ENCODE results near the gene NQO1.
A peak's percentile ranks its signal among the peaks of the same experiment; 100 is the strongest.
"Not testable (repeated sequence)": the region's sequence is repeated elsewhere in the genome, so short reads cannot be mapped to it uniquely, and the experiment has no call there.

NQO1 gene

GRCh38 chr16:69741951-69742904, 15.9 kb upstream of the NQO1 start:
- H3K4me3 ChIP-seq (ENCODE audit: low read depth, low read length): no peak overlapping the region
- no peak for TF ChIP-seq CTCF (IDR thresholded peaks at IDR 0.05; ENCODE audit: low read depth, low read length)

GRCh38 chr16:69741519-69741918, 15.2 kb upstream of the NQO1 start:
- H3K4me3 ChIP-seq (ENCODE audit: low read depth, low read length): no peak overlapping the region
- TF ChIP-seq CTCF (IDR thresholded peaks at IDR 0.05; ENCODE audit: low read depth, low read length): no peak

GRCh38 chr16:69732101-69732500, 5.7 kb upstream of the NQO1 start:
- no peak overlapping the region for H3K4me3 ChIP-seq (ENCODE audit: low read depth, low read length)
- no peak for TF ChIP-seq CTCF (IDR thresholded peaks at IDR 0.05; ENCODE audit: low read depth, low read length)

- not testable (repeated sequence) for H3K4me3 ChIP-seq (ENCODE audit: low read depth, low read length)
Observed at GRCh38 chr16:69731280-69731679, 4.9 kb upstream of the NQO1 start.

- not testable (repeated sequence) for H3K4me3 ChIP-seq (ENCODE audit: low read depth, low read length)
Observed at GRCh38 chr16:69729030-69729429, 2.7 kb upstream of the NQO1 start.

GRCh38 chr16:69727916-69728270, 1.5 kb upstream of the NQO1 start:
- TF ChIP-seq CTCF (IDR thresholded peaks at IDR 0.05; ENCODE audit: low read depth, low read length): no peak
- H3K4me3 ChIP-seq (ENCODE audit: low read depth, low read length): peak overlapping the region; percentile 79; the same call in 1 of the 2 replicates

- TF ChIP-seq CTCF (IDR thresholded peaks at IDR 0.05; ENCODE audit: low read depth, low read length): no peak
- peak overlapping the region; percentile 79 for H3K4me3 ChIP-seq (ENCODE audit: low read depth, low read length)
Observed at GRCh38 chr16:69725480-69726312, 664 bp downstream of the NQO1 start.

- peak overlapping the region; percentile 79 for H3K4me3 ChIP-seq (ENCODE audit: low read depth, low read length)
- no peak for TF ChIP-seq CTCF (IDR thresholded peaks at IDR 0.05; ENCODE audit: low read depth, low read length)
Observed at GRCh38 chr16:69724981-69725479, 1.3 kb downstream of the NQO1 start.

Measured in WI38 (cell line).